T-helper 17 cell (primary cell): ENCODE results near the gene EEF1AKMT1. TPM values are rescaled to one million over a fixed set of nuclear protein-coding genes. Genes with fewer than 3 reads are reported as not detected.

Source experiments
- ATAC-seq: fragments of 150-1000 bp; cut with Tn5 transposase; 2 replicates; pipeline ENCODE4 v1.10.0; 2021; ENCODE audit warnings: mild to moderate bottlenecking, moderate library complexity
- DNase-seq, 3 donors: peaks; one replicate each; pipeline versions ENCODE4 v3.0.0 to v3.0.0-alpha.2; 2020 to 2021
- H3K9me3 ChIP-seq: one replicate; pipeline ENCODE4 v1.7.0; 2013; ENCODE audit warnings: low read length, mild to moderate bottlenecking; ENCODE audit not compliant: control insufficient read depth, poor library complexity, severe bottlenecking
- H3K27ac Mint-ChIP-seq: one replicate; pipeline ENCODE4 v1.8.0; 2022; ENCODE audit warnings: mild to moderate bottlenecking, moderate library complexity, mixed read lengths
- H3K27me3 Mint-ChIP-seq: one replicate; pipeline ENCODE4 v1.8.0; 2022; ENCODE audit warnings: mixed read lengths
- H3K36me3 Mint-ChIP-seq: one replicate; pipeline ENCODE4 v1.8.0; 2022; ENCODE audit warnings: low read depth, mixed read lengths
- H3K4me1 Mint-ChIP-seq: one replicate; pipeline ENCODE4 v1.8.0; 2022; ENCODE audit warnings: mild to moderate bottlenecking, mixed read lengths
- H3K4me3 Mint-ChIP-seq: one replicate; pipeline ENCODE4 v1.8.0; 2022; ENCODE audit warnings: mild to moderate bottlenecking, moderate library complexity, mixed read lengths
- total RNA-seq, 4 donors: library from RNA in 2 of 4; stranded (reverse) in 2 of 4; gene quantifications; one replicate each; pipeline ENCODE4 v1.2.3 and lab custom pipeline; 2022 to 2026

The EEF1AKMT1 gene
- total RNA-seq (1 to 10 TPM; 3.8 TPM), total RNA-seq (lab: John Stamatoyannopoulos, UW) (1.9 to 2.3 reads per million in 2 donors)

- H3K4me3 Mint-ChIP-seq, result peak within 1 kb of the TSS; percentile 95
- DNase-seq (peak; percentile 88 to 95 (median 90)), ATAC-seq (peak; percentile 89)
- H3K27ac Mint-ChIP-seq, result peak within 1 kb of the TSS; percentile 98
- H3K9me3 ChIP-seq, result no peaks in the 10 kb centered on the region
- peaks cover 15% of the 10 kb centered on the region for H3K4me1 Mint-ChIP-seq
- H3K27me3 Mint-ChIP-seq, result no peaks in the 10 kb centered on the region
- peaks cover 3% of the 10 kb centered on the region for H3K36me3 Mint-ChIP-seq
These were observed at the start of gene EEF1AKMT1 for GRCh38 chr13:20773194-20774080. EEF1AKMT1 (minus strand) TSS chr13:20773961; CDS start chr13:20757598, 16,363 bp downstream.

- H3K36me3 Mint-ChIP-seq, result peaks cover 5% of the 10 kb centered on the region
- H3K9me3 ChIP-seq, result no peaks in the 10 kb centered on the region
- DNase-seq (no peak), ATAC-seq (no peak)
- H3K27ac Mint-ChIP-seq, result no peak overlapping the region
- no peaks in the 10 kb centered on the region for H3K27me3 Mint-ChIP-seq
- peaks cover 5% of the 10 kb centered on the region for H3K4me1 Mint-ChIP-seq
- H3K4me3 Mint-ChIP-seq, result no peak overlapping the region
These were observed 49.3 kb upstream of the EEF1AKMT1 start for GRCh38 chr13:20823071-20823470.

DNA sequence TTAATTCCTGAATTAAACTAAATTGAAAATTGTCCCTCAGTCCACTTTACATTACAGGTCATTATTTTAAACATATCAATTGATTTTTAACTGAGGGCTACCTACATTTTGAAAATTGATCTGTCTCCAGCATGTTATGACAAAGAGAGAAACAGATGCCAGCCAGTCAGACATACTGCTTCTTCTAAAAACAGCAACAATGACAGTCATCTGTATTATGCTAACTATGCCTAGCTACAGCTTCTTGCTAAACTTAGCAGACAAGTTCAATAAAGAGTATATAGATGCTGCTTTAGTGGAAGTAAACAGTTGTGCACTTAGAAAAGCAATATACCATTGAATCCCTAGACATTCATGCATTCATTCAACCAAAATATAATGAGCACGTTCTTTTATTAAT is 48.6 kb upstream of the EEF1AKMT1 start:
- no peaks in the 10 kb centered on the region for H3K9me3 ChIP-seq
- no peaks in the 10 kb centered on the region for H3K27me3 Mint-ChIP-seq
- DNase-seq (no peak), ATAC-seq (no peak)
- no peak overlapping the region for H3K27ac Mint-ChIP-seq
- no peak overlapping the region for H3K4me3 Mint-ChIP-seq
- H3K4me1 Mint-ChIP-seq, result peaks cover 5% of the 10 kb centered on the region
- H3K36me3 Mint-ChIP-seq, result peaks cover 5% of the 10 kb centered on the region

DNA sequence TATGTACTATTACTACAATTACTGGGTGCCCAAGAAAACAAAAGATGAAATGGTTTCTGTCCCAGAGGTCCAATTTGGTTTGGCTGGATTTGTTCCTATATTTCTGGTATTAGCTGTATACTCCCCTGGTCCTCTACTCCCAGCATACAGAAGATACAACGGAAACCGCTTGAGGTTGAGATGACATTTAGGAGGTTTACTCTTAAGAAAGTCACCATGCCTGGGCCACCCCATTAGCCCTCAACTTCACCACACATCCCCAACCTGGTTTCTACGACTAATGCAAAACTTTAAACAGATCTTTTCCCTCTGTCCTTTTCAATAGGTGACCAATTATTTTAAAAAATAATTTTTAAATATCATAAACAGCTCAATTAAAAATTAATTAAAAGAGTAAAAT is 46.0 kb upstream of the EEF1AKMT1 start:
- no peak for DNase-seq
- Mint-ChIP-seq H3K36me3 (peaks cover 6% of the 10 kb centered on the region), H3K4me3 (no peak overlapping the region), H3K4me1 (peaks cover 7% of the 10 kb centered on the region), H3K27ac (no peak overlapping the region), H3K27me3 (no peaks in the 10 kb centered on the region)
- no peaks in the 10 kb centered on the region for H3K9me3 ChIP-seq
- ATAC-seq, result no peak

GRCh38 chr13:20815464-20815863 is 41.7 kb upstream of the EEF1AKMT1 start:
- ATAC-seq (no peak), DNase-seq (no peak)
- Mint-ChIP-seq H3K36me3 (peaks cover 12% of the 10 kb centered on the region), H3K4me1 (peaks cover 3% of the 10 kb centered on the region), H3K27me3 (no peaks in the 10 kb centered on the region), H3K4me3 (no peak overlapping the region), H3K27ac (no peak overlapping the region)
- H3K9me3 ChIP-seq, result no peaks in the 10 kb centered on the region

GRCh38 chr13:20814224-20814910 is 40.6 kb upstream of the EEF1AKMT1 start:
- Mint-ChIP-seq H3K27ac (no peak overlapping the region), H3K36me3 (peaks cover 12% of the 10 kb centered on the region), H3K4me1 (peaks cover 3% of the 10 kb centered on the region), H3K27me3 (no peaks in the 10 kb centered on the region), H3K4me3 (no peak overlapping the region)
- ATAC-seq (no peak), DNase-seq (no peak)
- no peaks in the 10 kb centered on the region for H3K9me3 ChIP-seq

- ATAC-seq (no peak), DNase-seq (no peak)
- Mint-ChIP-seq H3K36me3 (peaks cover 17% of the 10 kb centered on the region), H3K27me3 (no peaks in the 10 kb centered on the region), H3K4me3 (no peak overlapping the region), H3K4me1 (peaks cover 3% of the 10 kb centered on the region), H3K27ac (no peak overlapping the region)
- H3K9me3 ChIP-seq, result no peaks in the 10 kb centered on the region
These were observed 39.1 kb upstream of the EEF1AKMT1 start for GRCh38 chr13:20812890-20813289.

GRCh38 chr13:20810808-20811207 is 37.0 kb upstream of the EEF1AKMT1 start:
- H3K27ac Mint-ChIP-seq, result no peak overlapping the region
- no peaks in the 10 kb centered on the region for H3K27me3 Mint-ChIP-seq
- H3K9me3 ChIP-seq, result no peaks in the 10 kb centered on the region
- no peak overlapping the region for H3K4me3 Mint-ChIP-seq
- DNase-seq (no peak), ATAC-seq (no peak)
- peaks cover 3% of the 10 kb centered on the region for H3K4me1 Mint-ChIP-seq
- peaks cover 17% of the 10 kb centered on the region for H3K36me3 Mint-ChIP-seq

GRCh38 chr13:20808874-20809273 is 35.1 kb upstream of the EEF1AKMT1 start:
- DNase-seq (no peak), ATAC-seq (no peak)
- no peak overlapping the region for H3K27ac Mint-ChIP-seq
- H3K36me3 Mint-ChIP-seq, result peaks cover 18% of the 10 kb centered on the region
- H3K4me1 Mint-ChIP-seq, result peaks cover 11% of the 10 kb centered on the region
- no peaks in the 10 kb centered on the region for H3K9me3 ChIP-seq
- H3K4me3 Mint-ChIP-seq, result no peak overlapping the region
- no peaks in the 10 kb centered on the region for H3K27me3 Mint-ChIP-seq

DNA sequence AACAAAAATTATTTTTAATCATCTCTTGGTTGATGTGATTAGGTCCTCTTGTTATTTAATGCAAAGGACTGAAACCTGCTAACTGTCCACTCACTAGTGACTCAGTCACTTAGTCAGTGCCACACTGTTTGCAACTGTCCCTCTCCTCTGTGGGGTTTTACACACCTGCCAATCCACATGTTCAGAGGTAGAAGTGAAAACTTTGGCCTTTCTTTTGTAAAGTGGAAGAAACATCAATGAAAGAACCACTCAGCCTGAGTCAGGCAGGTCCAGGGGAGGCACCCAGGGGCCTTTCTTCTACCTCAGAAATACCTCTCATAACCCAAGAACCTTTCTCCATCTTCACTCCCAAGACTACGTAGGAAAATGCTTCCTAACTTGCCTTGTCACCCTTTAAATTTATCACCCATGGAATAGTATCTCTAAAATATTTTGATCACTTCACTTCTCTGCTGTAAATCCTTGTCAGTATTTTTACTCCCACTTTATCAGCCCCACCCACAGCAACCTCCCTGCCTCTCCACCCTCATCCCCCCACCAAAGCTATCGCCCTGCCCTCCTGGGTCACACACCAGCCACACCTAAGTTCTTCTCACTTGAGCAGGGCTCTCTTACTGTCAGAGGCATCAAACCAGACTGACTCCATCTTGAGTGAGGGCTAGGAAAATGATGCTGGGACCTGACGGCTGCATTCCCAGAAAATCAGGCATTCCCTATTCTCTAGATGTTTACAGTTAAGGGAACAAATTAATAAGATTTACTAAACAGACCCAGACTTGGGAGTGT is 29.6 kb upstream of the EEF1AKMT1 start:
- no peaks in the 10 kb centered on the region for H3K27me3 Mint-ChIP-seq
- H3K36me3 Mint-ChIP-seq, result peaks cover 4% of the 10 kb centered on the region
- H3K4me1 Mint-ChIP-seq, result peaks cover 14% of the 10 kb centered on the region
- no peak overlapping the region for H3K4me3 Mint-ChIP-seq
- ATAC-seq, result no peak
- no peak for DNase-seq
- H3K27ac Mint-ChIP-seq, result peak overlapping the region; percentile 85
- no peaks in the 10 kb centered on the region for H3K9me3 ChIP-seq

DNA sequence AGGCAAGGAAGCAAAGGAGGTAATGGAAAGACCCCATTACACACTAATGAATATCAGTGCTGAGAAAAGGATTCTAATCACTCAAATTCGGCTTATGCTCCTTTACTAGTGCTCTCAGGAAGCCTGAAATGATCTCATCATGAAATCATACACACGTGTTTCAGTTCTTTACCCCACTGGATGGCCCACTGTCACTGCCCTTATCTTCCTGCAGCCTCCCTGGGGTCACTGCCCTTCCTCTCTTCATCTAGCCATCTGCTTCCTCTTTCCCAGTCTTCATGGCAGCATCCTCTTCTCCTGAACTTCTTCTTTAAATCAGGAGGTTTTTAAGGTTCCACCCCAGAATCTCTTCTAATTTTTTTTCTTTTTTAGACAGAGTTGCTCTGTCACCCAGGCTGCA is 27.9 kb upstream of the EEF1AKMT1 start:
- no peak overlapping the region for H3K4me3 Mint-ChIP-seq
- H3K9me3 ChIP-seq, result no peaks in the 10 kb centered on the region
- peaks cover 4% of the 10 kb centered on the region for H3K36me3 Mint-ChIP-seq
- no peaks in the 10 kb centered on the region for H3K27me3 Mint-ChIP-seq
- ATAC-seq, result no peak
- peaks cover 27% of the 10 kb centered on the region for H3K4me1 Mint-ChIP-seq
- H3K27ac Mint-ChIP-seq, result peak overlapping the region; percentile 71
- DNase-seq, result no peak

DNA sequence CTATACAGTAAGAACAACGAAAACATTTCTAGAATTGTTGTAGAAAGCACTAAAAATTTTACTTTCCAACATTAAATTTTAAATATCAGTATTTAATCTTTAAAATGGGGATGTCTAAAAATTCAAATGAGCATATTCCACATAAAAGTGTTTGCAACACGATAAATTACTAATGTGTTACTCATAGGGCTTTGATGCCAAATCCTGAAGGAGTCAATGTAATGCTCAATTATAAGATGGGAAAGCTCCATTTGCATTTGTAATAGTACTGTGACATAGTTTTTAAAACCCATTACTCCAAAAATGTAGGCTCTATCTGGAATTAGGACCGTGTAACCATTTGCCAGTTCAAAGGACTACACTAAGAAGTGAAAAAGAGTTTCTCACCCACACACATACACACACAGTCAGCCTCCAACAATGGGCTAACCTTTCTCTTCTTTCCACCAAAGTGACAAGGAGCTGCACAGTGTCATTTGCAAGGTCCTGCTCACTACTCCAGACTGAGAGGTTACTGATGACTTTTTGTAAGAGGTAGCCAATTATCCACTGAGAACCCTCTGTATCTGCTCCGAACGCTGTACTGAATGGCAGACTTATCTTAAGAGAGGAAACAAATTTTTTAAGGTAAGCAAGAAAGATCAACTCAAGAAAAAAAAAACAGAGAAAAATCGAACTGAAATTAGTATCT is 26.1 kb upstream of the EEF1AKMT1 start:
- Mint-ChIP-seq H3K27ac (peak overlapping the region; percentile 71), H3K36me3 (no peaks in the 10 kb centered on the region), H3K4me1 (peaks cover 24% of the 10 kb centered on the region), H3K27me3 (no peaks in the 10 kb centered on the region), H3K4me3 (no peak overlapping the region)
- ATAC-seq (no peak), DNase-seq (no peak)
- no peaks in the 10 kb centered on the region for H3K9me3 ChIP-seq
